Fibroblast of mammary gland (primary cell): ENCODE data around the gene ADGRB3.
A peak's percentile ranks its signal among the peaks of the same experiment; 100 is the strongest.

Source experiments
- DNase-seq: peaks from one replicate; pipeline ENCODE4 v3.0.0-alpha.2; 2010; ENCODE audit warnings: low read depth
- H3K4me3 ChIP-seq: 2 replicates; pipeline ENCODE4 v1.5.1; 2011; ENCODE audit warnings: low read depth, mild to moderate bottlenecking, low read length, moderate library complexity; ENCODE audit not compliant: control insufficient read depth
- TF ChIP-seq, protein P1 (sequence below): conservative IDR thresholded peaks from 2 replicates; pipeline ENCODE4 v1.5.1; 2011; ENCODE audit warnings: low read depth, low read length, inconsistent platforms; ENCODE audit not compliant: control insufficient read depth, insufficient read depth

Gene ADGRB3

DNA sequence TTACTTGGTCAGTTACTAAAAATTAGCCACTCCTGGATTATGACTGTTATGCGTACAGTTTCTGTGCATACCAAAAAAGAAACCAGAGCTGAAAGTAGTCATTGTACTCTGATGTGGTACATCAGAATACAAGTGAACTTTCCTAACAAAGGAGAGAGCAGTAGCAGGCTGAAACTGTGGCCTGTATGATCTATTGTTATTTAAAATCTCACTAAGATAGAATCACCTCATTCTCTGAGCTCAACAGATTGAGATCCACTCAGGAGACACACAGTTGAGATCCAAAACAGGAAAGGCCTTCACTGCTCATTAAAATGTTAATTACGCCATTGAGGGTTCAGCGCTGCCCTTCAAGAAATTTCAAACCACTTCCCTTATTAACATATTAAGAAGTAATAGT lies 585.3 kb downstream of the ADGRB3 start:
- TF ChIP-seq, protein P1, sequence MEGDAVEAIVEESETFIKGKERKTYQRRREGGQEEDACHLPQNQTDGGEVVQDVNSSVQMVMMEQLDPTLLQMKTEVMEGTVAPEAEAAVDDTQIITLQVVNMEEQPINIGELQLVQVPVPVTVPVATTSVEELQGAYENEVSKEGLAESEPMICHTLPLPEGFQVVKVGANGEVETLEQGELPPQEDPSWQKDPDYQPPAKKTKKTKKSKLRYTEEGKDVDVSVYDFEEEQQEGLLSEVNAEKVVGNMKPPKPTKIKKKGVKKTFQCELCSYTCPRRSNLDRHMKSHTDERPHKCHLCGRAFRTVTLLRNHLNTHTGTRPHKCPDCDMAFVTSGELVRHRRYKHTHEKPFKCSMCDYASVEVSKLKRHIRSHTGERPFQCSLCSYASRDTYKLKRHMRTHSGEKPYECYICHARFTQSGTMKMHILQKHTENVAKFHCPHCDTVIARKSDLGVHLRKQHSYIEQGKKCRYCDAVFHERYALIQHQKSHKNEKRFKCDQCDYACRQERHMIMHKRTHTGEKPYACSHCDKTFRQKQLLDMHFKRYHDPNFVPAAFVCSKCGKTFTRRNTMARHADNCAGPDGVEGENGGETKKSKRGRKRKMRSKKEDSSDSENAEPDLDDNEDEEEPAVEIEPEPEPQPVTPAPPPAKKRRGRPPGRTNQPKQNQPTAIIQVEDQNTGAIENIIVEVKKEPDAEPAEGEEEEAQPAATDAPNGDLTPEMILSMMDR, result no peak
- no peak overlapping the region for H3K4me3 ChIP-seq
- no peak for DNase-seq

DNA sequence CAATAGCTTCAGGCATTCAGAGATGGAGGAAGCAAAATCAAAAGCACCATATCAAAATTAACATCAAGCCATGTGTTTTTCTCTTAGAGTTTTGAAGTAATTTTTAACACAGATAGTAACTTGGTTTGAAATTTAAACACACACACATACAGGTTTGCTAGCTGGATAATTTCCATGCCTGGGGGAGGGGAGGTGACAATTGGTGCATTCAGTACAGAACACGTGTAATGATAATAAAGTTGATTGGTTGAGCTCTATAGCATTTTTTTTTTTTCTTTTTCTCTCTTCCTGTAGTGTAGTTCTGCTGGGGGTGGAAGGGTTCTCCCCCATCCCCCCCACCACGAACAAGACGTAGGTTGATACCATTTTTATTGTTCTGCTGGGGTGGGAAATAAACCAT lies 596.9 kb downstream of the ADGRB3 start:
- TF ChIP-seq, protein P1, result no peak
- H3K4me3 ChIP-seq, result no peak overlapping the region
- no peak for DNase-seq

DNA sequence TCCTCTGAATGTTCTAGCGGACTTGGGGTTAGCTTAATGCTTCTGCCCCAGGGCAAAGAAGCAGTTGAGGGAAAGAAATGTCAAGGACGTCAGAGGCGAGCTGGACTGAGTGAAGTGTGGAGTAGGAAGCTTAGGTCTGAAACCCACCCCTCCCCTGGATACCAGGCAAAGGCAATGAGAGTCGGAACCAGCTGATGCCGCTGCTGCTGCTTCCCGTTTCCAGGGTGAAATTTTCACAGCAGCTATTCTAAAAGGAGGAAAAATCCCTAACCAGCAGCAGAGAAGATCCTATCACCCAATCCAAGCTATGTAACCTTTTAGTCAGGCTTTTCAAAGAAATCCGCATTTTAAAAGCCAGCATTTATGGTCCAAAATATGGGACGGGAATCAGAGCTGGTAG lies 597.4 kb downstream of the ADGRB3 start:
- TF ChIP-seq, protein P1, result no peak
- no peak for DNase-seq
- H3K4me3 ChIP-seq, result no peak overlapping the region

DNA sequence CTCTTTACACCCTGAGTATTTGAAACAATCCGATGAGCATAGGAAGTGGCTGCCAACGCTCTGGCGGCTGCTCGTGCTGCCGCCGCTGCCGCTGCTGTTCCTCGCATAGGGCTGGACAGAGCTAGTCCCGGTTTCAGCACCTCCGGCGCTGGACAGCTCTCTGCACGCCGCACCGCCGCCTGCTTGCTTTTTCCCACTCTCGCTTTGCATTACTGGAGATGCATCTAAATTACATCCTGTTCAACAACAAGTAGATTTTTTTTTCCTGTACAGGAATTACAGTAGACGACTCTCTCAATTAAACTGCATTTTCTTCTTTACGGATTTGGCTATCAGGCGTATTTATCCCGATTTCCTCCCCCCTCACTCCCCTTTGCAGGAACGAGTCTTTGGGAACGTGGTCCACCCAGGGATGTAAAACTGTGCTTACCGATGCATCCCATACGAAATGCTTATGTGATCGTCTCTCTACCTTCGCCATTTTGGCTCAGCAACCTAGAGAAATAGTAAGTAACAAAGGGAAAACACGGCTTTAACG lies 597.9 kb downstream of the ADGRB3 start:
- TF ChIP-seq, protein P1, result no peak
- DNase-seq, result peak; percentile 43
- H3K4me3 ChIP-seq, result no peak overlapping the region

DNA sequence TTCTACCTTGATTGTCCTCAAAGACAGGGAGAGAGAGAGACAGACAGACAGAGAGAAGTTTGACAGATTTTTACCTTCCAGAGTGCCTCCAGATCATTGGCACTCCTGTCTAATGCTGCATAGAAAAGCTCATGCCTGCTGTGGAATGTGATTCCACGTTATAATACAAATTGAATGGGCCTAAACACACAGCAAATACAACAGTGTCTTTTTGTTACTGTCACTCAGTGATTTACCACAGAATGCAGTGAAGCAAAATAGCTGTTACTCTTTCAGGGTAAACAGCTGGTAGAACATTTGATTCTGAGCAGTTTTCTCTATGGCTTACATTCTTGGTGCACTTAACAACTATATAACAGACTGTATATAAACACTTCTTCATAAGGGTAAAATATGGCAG lies 603.0 kb downstream of the ADGRB3 start:
- TF ChIP-seq, protein P1, result no peak

DNA sequence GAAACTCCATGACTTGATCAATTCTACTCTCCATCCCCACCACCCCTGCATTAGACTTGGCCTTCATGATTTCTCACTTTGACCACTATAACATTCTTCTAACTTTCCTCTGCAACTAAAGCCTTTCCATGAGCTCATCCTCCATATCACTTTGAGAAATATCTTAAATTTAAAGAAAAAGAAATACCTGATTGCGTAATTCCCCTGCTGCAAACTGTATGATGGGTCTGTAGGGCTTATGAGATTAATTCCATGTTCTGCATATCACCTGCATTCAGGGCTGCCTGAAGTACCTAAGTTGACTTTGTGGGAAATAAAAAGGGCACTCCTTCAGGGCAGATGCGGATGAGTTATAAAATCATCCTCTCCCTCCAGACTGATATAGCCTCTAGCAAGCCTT lies 611.9 kb downstream of the ADGRB3 start:
- DNase-seq, result no peak
- TF ChIP-seq, protein P1, result no peak
- no peak overlapping the region for H3K4me3 ChIP-seq

More for the DNA sequence above, 603.0 kb downstream of the ADGRB3 start:
- no peak overlapping the region for H3K4me3 ChIP-seq
- no peak for DNase-seq

DNA sequence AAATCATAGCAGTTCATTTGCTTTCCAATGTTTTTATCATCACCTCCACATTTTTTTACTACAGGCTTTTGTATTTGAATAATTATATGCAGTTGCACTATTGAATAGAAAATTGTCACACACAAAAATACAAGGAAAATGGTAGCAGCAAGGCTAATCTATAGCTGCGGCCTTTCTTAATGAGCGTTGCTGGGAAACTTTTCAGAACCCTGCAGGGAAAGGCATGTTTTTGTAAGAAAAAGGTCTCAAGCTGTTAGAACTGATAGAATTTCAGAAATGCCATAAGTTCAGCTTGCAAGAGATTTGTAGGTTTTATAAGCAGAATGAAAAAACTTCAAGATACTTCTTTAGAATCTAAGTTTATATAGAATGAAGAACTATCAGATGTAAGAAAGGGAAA lies 625.9 kb downstream of the ADGRB3 start:
- H3K4me3 ChIP-seq, result no peak overlapping the region

More for the DNA sequence above, 625.9 kb downstream of the ADGRB3 start:
- TF ChIP-seq, protein P1, result no peak
- DNase-seq, result no peak
